ENCODE results near the gene LCN10. TPM values are rescaled to one million over a fixed set of nuclear protein-coding genes. Genes with fewer than 3 reads are reported as not detected.
"Not testable (repeated sequence)": the region's sequence is repeated elsewhere in the genome, so short reads cannot be mapped to it uniquely, and the experiment has no call there.

LCN10 gene
- total RNA-seq, 2 experiments from 2014 or later, result not detected

- Mint-ChIP-seq H3K27ac (no peak overlapping the region), H3K27me3 (no peaks in the 10 kb centered on the region), H3K4me3 (no peak overlapping the region), H3K4me1 (no peaks in the 10 kb centered on the region), H3K36me3 (ENCODE audit: low read depth) (peaks cover 3% of the 10 kb centered on the region), H3K9me3 (peaks cover 18% of the 10 kb centered on the region)
- POLR2A ChIA-PET, result no interaction called here
- DNase-seq, result no peak
- CTCF ChIA-PET, result no interaction called here
Measured at GRCh38 chr9:136756836-136757235, 14.1 kb upstream of the LCN10 start.

- DNase-seq, result no peak
- H3K36me3 Mint-ChIP-seq (ENCODE audit: low read depth), result peaks cover 5% of the 10 kb centered on the region
- ChIA-PET POLR2A (no interaction called here), CTCF (no interaction called here)
- H3K4me3 Mint-ChIP-seq, result no peak overlapping the region
- H3K4me1 Mint-ChIP-seq, result no peaks in the 10 kb centered on the region
- peaks cover 3% of the 10 kb centered on the region for H3K27me3 Mint-ChIP-seq
- no peak overlapping the region for H3K27ac Mint-ChIP-seq
- peaks cover 23% of the 10 kb centered on the region for H3K9me3 Mint-ChIP-seq
Measured at GRCh38 chr9:136756134-136756438, 13.3 kb upstream of the LCN10 start.

- H3K36me3 Mint-ChIP-seq (ENCODE audit: low read depth); H3K27ac Mint-ChIP-seq; H3K4me1 Mint-ChIP-seq; H3K4me3 Mint-ChIP-seq; POLR2A ChIA-PET; H3K27me3 Mint-ChIP-seq; DNase-seq: not testable (repeated sequence)
- CTCF ChIA-PET, result interaction anchor here (1.3 kb wide), 1 partner anchor 28 kb away, joined by 8 read pairs; no protein-coding TSS in a partner anchor
- H3K9me3 Mint-ChIP-seq, result peaks cover 23% of the 10 kb centered on the region
Measured at GRCh38 chr9:136755302-136756133, 12.8 kb upstream of the LCN10 start.

- Mint-ChIP-seq H3K27ac (no peak overlapping the region), H3K36me3 (ENCODE audit: low read depth) (peaks cover 5% of the 10 kb centered on the region), H3K4me3 (no peak overlapping the region), H3K27me3 (peaks cover 5% of the 10 kb centered on the region), H3K4me1 (peaks cover 5% of the 10 kb centered on the region), H3K9me3 (peaks cover 23% of the 10 kb centered on the region)
- POLR2A ChIA-PET, result no interaction called here
- CTCF ChIA-PET, result interaction anchor here (1.3 kb wide), 1 partner anchor 27 kb away, joined by 8 read pairs; no protein-coding TSS in a partner anchor
- no peak for DNase-seq
Measured at GRCh38 chr9:136754626-136755301, 12.0 kb upstream of the LCN10 start.

- H3K27ac Mint-ChIP-seq, result no peak overlapping the region
- no peak for DNase-seq
- H3K36me3 Mint-ChIP-seq (ENCODE audit: low read depth), result peaks cover 5% of the 10 kb centered on the region
- H3K4me3 Mint-ChIP-seq, result no peak overlapping the region
- ChIA-PET POLR2A (no interaction called here), CTCF (interaction anchor here (1.3 kb wide), 1 partner anchor 27 kb away, joined by 8 read pairs; no protein-coding TSS in a partner anchor)
- peaks cover 5% of the 10 kb centered on the region for H3K27me3 Mint-ChIP-seq
- H3K4me1 Mint-ChIP-seq, result peaks cover 5% of the 10 kb centered on the region
- peaks cover 23% of the 10 kb centered on the region for H3K9me3 Mint-ChIP-seq
Measured at GRCh38 chr9:136754059-136754572, 11.4 kb upstream of the LCN10 start.

GRCh38 chr9:136753371-136754058 is 10.8 kb upstream of the LCN10 start:
- H3K4me3 Mint-ChIP-seq, result no peak overlapping the region
- no peak for DNase-seq
- H3K9me3 Mint-ChIP-seq, result peaks cover 23% of the 10 kb centered on the region
- peaks cover 5% of the 10 kb centered on the region for H3K4me1 Mint-ChIP-seq
- POLR2A ChIA-PET, result no interaction called here
- peaks cover 5% of the 10 kb centered on the region for H3K27me3 Mint-ChIP-seq
- H3K36me3 Mint-ChIP-seq (ENCODE audit: low read depth), result peaks cover 5% of the 10 kb centered on the region
- no peak overlapping the region for H3K27ac Mint-ChIP-seq
- CTCF ChIA-PET, result no interaction called here

- ChIA-PET POLR2A (no interaction called here), CTCF (no interaction called here)
- no peak overlapping the region for H3K4me3 Mint-ChIP-seq
- peaks cover 5% of the 10 kb centered on the region for H3K4me1 Mint-ChIP-seq
- peaks cover 23% of the 10 kb centered on the region for H3K9me3 Mint-ChIP-seq
- peaks cover 5% of the 10 kb centered on the region for H3K27me3 Mint-ChIP-seq
- no peak for DNase-seq
- H3K36me3 Mint-ChIP-seq (ENCODE audit: low read depth), result peaks cover 5% of the 10 kb centered on the region
- no peak overlapping the region for H3K27ac Mint-ChIP-seq
Measured at GRCh38 chr9:136751814-136752213, 9.1 kb upstream of the LCN10 start.

GRCh38 chr9:136751244-136751643 is 8.5 kb upstream of the LCN10 start:
- Mint-ChIP-seq H3K4me3 (no peak overlapping the region), H3K9me3 (peaks cover 22% of the 10 kb centered on the region), H3K27ac (no peak overlapping the region), H3K36me3 (ENCODE audit: low read depth) (peaks cover 5% of the 10 kb centered on the region), H3K27me3 (peaks cover 5% of the 10 kb centered on the region), H3K4me1 (peaks cover 5% of the 10 kb centered on the region)
- CTCF ChIA-PET, result interaction anchor here (0.7 kb wide), 1 partner anchor 24 kb away, joined by 3 read pairs; no protein-coding TSS in a partner anchor
- no peak for DNase-seq
- POLR2A ChIA-PET, result no interaction called here

GRCh38 chr9:136750526-136750925 is 7.8 kb upstream of the LCN10 start:
- Mint-ChIP-seq H3K4me1 (peaks cover 5% of the 10 kb centered on the region), H3K27me3 (peaks cover 5% of the 10 kb centered on the region), H3K9me3 (peaks cover 15% of the 10 kb centered on the region), H3K4me3 (no peak overlapping the region), H3K36me3 (ENCODE audit: low read depth) (peaks cover 5% of the 10 kb centered on the region), H3K27ac (no peak overlapping the region)
- ChIA-PET CTCF (interaction anchor here (0.7 to 2.0 kb wide), 3 partner anchors 16 to 193 kb away, joined by 3 to 7 read pairs (median 3); no protein-coding TSS in a partner anchor), POLR2A (no interaction called here)
- no peak for DNase-seq

GRCh38 chr9:136748666-136749611 is 6.2 kb upstream of the LCN10 start:
- ChIA-PET CTCF (interaction anchor here (2.0 kb wide), 1 partner anchor 14 kb away, joined by 7 read pairs; no protein-coding TSS in a partner anchor), POLR2A (no interaction called here)
- Mint-ChIP-seq H3K36me3 (ENCODE audit: low read depth) (peaks cover 5% of the 10 kb centered on the region), H3K27me3 (peaks cover 5% of the 10 kb centered on the region), H3K4me1 (peaks cover 5% of the 10 kb centered on the region), H3K9me3 (peaks cover 12% of the 10 kb centered on the region), H3K27ac (peak overlapping the region; percentile 57), H3K4me3 (no peak overlapping the region)
- DNase-seq, result no peak

GRCh38 chr9:136748201-136748600 is 5.5 kb upstream of the LCN10 start, which contains the start of gene LCN6:
LCN6 (minus strand) TSS chr9:136748525; CDS start chr9:136748483, 42 bp downstream.
- H3K9me3 Mint-ChIP-seq, result peaks cover 12% of the 10 kb centered on the region
- H3K4me3 Mint-ChIP-seq, result no peak within 1 kb of the TSS
- peaks cover 5% of the 10 kb centered on the region for H3K27me3 Mint-ChIP-seq
- POLR2A ChIA-PET, result no interaction called here
- DNase-seq, result no peak
- H3K4me1 Mint-ChIP-seq, result peaks cover 5% of the 10 kb centered on the region
- peak within 1 kb of the TSS; percentile 57 for H3K27ac Mint-ChIP-seq
- CTCF ChIA-PET, result no interaction called here
- peaks cover 5% of the 10 kb centered on the region for H3K36me3 Mint-ChIP-seq (ENCODE audit: low read depth)
